ENCODE data around the gene FOSB.

The FOSB gene

GRCh38 chr19:45506989-45507871 is 39.4 kb downstream of the FOSB start, which contains the start of gene VASP:
Gene VASP, plus strand, starts transcription at chr19:45507479. Its CDS starts 293 bp downstream, at chr19:45507772.
- peak; percentile 93 for TF ChIP-seq MAX (IDR thresholded peaks at IDR 0.05)
- TF ChIP-seq TCF12 (IDR thresholded peaks at IDR 0.05; ENCODE audit: low read depth): peak; percentile 52; the same call in 1 of the 2 replicates
- peak; percentile 67 for TF ChIP-seq TAF1 (IDR thresholded peaks at IDR 0.05; ENCODE audit: low read depth)
- no peak for TF ChIP-seq RAD21 (IDR thresholded peaks at IDR 0.05; ENCODE audit: low read depth)
- TF ChIP-seq CREB1 (IDR thresholded peaks at IDR 0.05; ENCODE audit: low read depth): no peak
- TF ChIP-seq TEAD4 (IDR thresholded peaks at IDR 0.05): peak; percentile 33
- peak; percentile 100 for TF ChIP-seq ZBTB7A (IDR thresholded peaks at IDR 0.05; ENCODE audit: low read depth)
- TF ChIP-seq NFIC (IDR thresholded peaks at IDR 0.05): peak; percentile 62
- TF ChIP-seq USF1 (IDR thresholded peaks at IDR 0.05): no peak
- 0 out of 2 replicates have a peak, but pooled peaks have one; percentile 45 for TF ChIP-seq EGR1 (IDR thresholded peaks at IDR 0.05)

GRCh38 chr19:45507872-45508416 is 40.1 kb downstream of the FOSB start:
- TF ChIP-seq TAF1 (IDR thresholded peaks at IDR 0.05; ENCODE audit: low read depth) (no peak), TCF12 (IDR thresholded peaks at IDR 0.05; ENCODE audit: low read depth) (no peak), RAD21 (IDR thresholded peaks at IDR 0.05; ENCODE audit: low read depth) (no peak), FOXM1 (IDR thresholded peaks at IDR 0.05; ENCODE audit: borderline replicate concordance, low read depth) (no peak), YY1 (IDR thresholded peaks at IDR 0.05; ENCODE audit: low read depth) (no peak), MAX (IDR thresholded peaks at IDR 0.05) (no peak), TEAD4 (IDR thresholded peaks at IDR 0.05) (no peak), EGR1 (IDR thresholded peaks at IDR 0.05) (no peak), CEBPB (IDR thresholded peaks at IDR 0.05) (no peak), REST (IDR thresholded peaks at IDR 0.05; ENCODE audit: low read depth) (no peak), CREB1 (IDR thresholded peaks at IDR 0.05; ENCODE audit: low read depth) (no peak), ZBTB7A (IDR thresholded peaks at IDR 0.05; ENCODE audit: low read depth) (no peak)

- TF ChIP-seq MAX (IDR thresholded peaks at IDR 0.05): no peak
- TF ChIP-seq USF1 (IDR thresholded peaks at IDR 0.05): no peak
- no peak for TF ChIP-seq EP300 (IDR thresholded peaks at IDR 0.05; ENCODE audit: borderline replicate concordance)
- no peak for TF ChIP-seq YY1 (IDR thresholded peaks at IDR 0.05; ENCODE audit: low read depth)
- TF ChIP-seq TAF1 (IDR thresholded peaks at IDR 0.05; ENCODE audit: low read depth): no peak
Observed at GRCh38 chr19:45508417-45508860, 40.6 kb downstream of the FOSB start.

GRCh38 chr19:45508861-45509691 is 41.3 kb downstream of the FOSB start:
- no peak for TF ChIP-seq NFIC (IDR thresholded peaks at IDR 0.05)
- no peak for TF ChIP-seq MAX (IDR thresholded peaks at IDR 0.05)
- no peak for TF ChIP-seq EP300 (IDR thresholded peaks at IDR 0.05; ENCODE audit: borderline replicate concordance)
- TF ChIP-seq TAF1 (IDR thresholded peaks at IDR 0.05; ENCODE audit: low read depth): no peak
- TF ChIP-seq EGR1 (IDR thresholded peaks at IDR 0.05): no peak
- TF ChIP-seq ZBTB7A (IDR thresholded peaks at IDR 0.05; ENCODE audit: low read depth): no peak
- no peak for TF ChIP-seq REST (IDR thresholded peaks at IDR 0.05; ENCODE audit: low read depth)
- TF ChIP-seq YY1 (IDR thresholded peaks at IDR 0.05; ENCODE audit: low read depth): no peak
- TF ChIP-seq FOXM1 (IDR thresholded peaks at IDR 0.05; ENCODE audit: borderline replicate concordance, low read depth): no peak
- no peak for TF ChIP-seq TCF12 (IDR thresholded peaks at IDR 0.05; ENCODE audit: low read depth)
- TF ChIP-seq TEAD4 (IDR thresholded peaks at IDR 0.05): no peak
- no peak for TF ChIP-seq CREB1 (IDR thresholded peaks at IDR 0.05; ENCODE audit: low read depth)
- TF ChIP-seq RAD21 (IDR thresholded peaks at IDR 0.05; ENCODE audit: low read depth): no peak
